OCI-LY1 (cell line): ENCODE results near the gene CTSC.
"Not testable (repeated sequence)": the region's sequence is repeated elsewhere in the genome, so short reads cannot be mapped to it uniquely, and the experiment has no call there.

Experiments
- H2AFZ ChIP-seq: fragments of 200-600 bp; sonication (generic), shearing (Covaris generic); 2 replicates; pipeline ENCODE4 v1.6.0; 2014; ENCODE audit warnings: antibody characterized with exemption, mild to moderate bottlenecking, low read length
- H3F3A ChIP-seq: fragments of 200-600 bp; sonication (generic), shearing (Covaris generic); 2 replicates; pipeline ENCODE4 v1.6.0; 2014; ENCODE audit warnings: mild to moderate bottlenecking, antibody characterized with exemption, low read length, moderate library complexity; ENCODE audit not compliant: insufficient read depth
- H3K27ac ChIP-seq: fragments of 200-600 bp; sonication (generic); 2 replicates; pipeline ENCODE4 v1.5.1; 2014; ENCODE audit warnings: low read length, mixed run types, mild to moderate bottlenecking, low read depth; ENCODE audit not compliant: poor library complexity, severe bottlenecking
- H3K27me3 ChIP-seq: fragments of 200-600 bp; sonication (generic); 2 replicates; pipeline ENCODE4 v1.6.0; 2014; ENCODE audit warnings: antibody characterized with exemption, mild to moderate bottlenecking, low read length, moderate library complexity; ENCODE audit not compliant: insufficient read depth
- H3K36me3 ChIP-seq: fragments of 200-600 bp; sonication (generic); 2 replicates; pipeline ENCODE4 v1.6.1; 2014; ENCODE audit warnings: mild to moderate bottlenecking, antibody characterized with exemption, low read length, moderate library complexity, mixed read lengths; ENCODE audit not compliant: insufficient read depth
- H3K4me1 ChIP-seq: fragments of 200-600 bp; sonication (generic); 2 replicates; pipeline ENCODE4 v1.5.1; 2014; ENCODE audit warnings: mild to moderate bottlenecking, low read length, moderate library complexity; ENCODE audit not compliant: insufficient read depth, severe bottlenecking
- H3K4me2 ChIP-seq: fragments of 200-600 bp; sonication (generic), shearing (Covaris generic); 2 replicates; pipeline ENCODE4 v1.6.1; 2014; ENCODE audit warnings: low read length
- H3K4me3 ChIP-seq: fragments of 200-600 bp; sonication (generic); 2 replicates; pipeline ENCODE4 v1.5.1; 2014; ENCODE audit warnings: low read length, low read depth, mild to moderate bottlenecking, mixed read lengths; ENCODE audit not compliant: poor library complexity, severe bottlenecking
- H3K79me2 ChIP-seq: fragments of 200-600 bp; shearing (Covaris generic); 2 replicates; pipeline ENCODE4 v1.6.1; 2016; ENCODE audit warnings: mixed run types, low read length, mixed read lengths; ENCODE audit not compliant: insufficient read depth
- H3K9ac ChIP-seq: fragments of 200-600 bp; sonication (generic), shearing (Covaris generic); 2 replicates; pipeline ENCODE4 v1.6.1; 2014; ENCODE audit warnings: mild to moderate bottlenecking, low read length, mixed read lengths
- H3K9me2 ChIP-seq: fragments of 200-600 bp; sonication (generic), shearing (Covaris generic); 2 replicates; pipeline ENCODE4 v1.6.1; 2014; ENCODE audit warnings: low read depth, mild to moderate bottlenecking, low read length, mixed read lengths
- H3K9me3 ChIP-seq: fragments of 200-600 bp; shearing (Covaris generic); 2 replicates; pipeline ENCODE4 v1.6.1; 2014; ENCODE audit warnings: low read length, mixed read lengths
- H4K20me1 ChIP-seq: fragments of 200-600 bp; sonication (generic), shearing (Covaris generic); 2 replicates; pipeline ENCODE4 v1.6.0; 2016; ENCODE audit warnings: mild to moderate bottlenecking, low read length; ENCODE audit not compliant: insufficient read depth
- CTCF ChIP-seq: fragments of 200-600 bp; sonication (generic), shearing (Covaris generic); IDR thresholded peaks from 2 replicates; pipeline ENCODE4 v1.5.1; 2017; ENCODE audit warnings: mild to moderate bottlenecking, antibody characterized with exemption, low read length, moderate library complexity, mixed read lengths
- EZH2 ChIP-seq: fragments of 200-600 bp; sonication (generic), shearing (Covaris generic); IDR thresholded peaks from 2 replicates; pipeline ENCODE4 v1.8.0; 2017; ENCODE audit warnings: borderline replicate concordance, mixed run types, mild to moderate bottlenecking, antibody characterized with exemption, low read length, moderate library complexity, mixed read lengths

Gene CTSC

GRCh38 chr11:88249706-88250105 is 87.8 kb downstream of the CTSC start:
- Histone ChIP-seq H3K9me2 (no peaks in the 10 kb centered on the region), H3K9me3 (no peaks in the 10 kb centered on the region), H3K27ac (no peak overlapping the region), H3K79me2 (no peaks in the 10 kb centered on the region), H3K4me2 (no peak overlapping the region), H2AFZ (no peak overlapping the region), H3K4me1 (no peaks in the 10 kb centered on the region), H3K27me3 (no peaks in the 10 kb centered on the region), H3K9ac (no peak overlapping the region), H3K4me3 (no peak overlapping the region), H3F3A (no peaks in the 10 kb centered on the region), H4K20me1 (no peaks in the 10 kb centered on the region), H3K36me3 (no peaks in the 10 kb centered on the region)
- TF ChIP-seq CTCF: no peak
- TF ChIP-seq EZH2: no peak

- Histone ChIP-seq H3K9ac (no peak overlapping the region), H4K20me1 (no peaks in the 10 kb centered on the region), H2AFZ (no peak overlapping the region), H3K27me3 (no peaks in the 10 kb centered on the region), H3K79me2 (no peaks in the 10 kb centered on the region), H3F3A (no peaks in the 10 kb centered on the region), H3K27ac (no peak overlapping the region), H3K9me2 (no peaks in the 10 kb centered on the region), H3K4me3 (no peak overlapping the region), H3K9me3 (no peaks in the 10 kb centered on the region), H3K4me2 (no peak overlapping the region), H3K36me3 (no peaks in the 10 kb centered on the region), H3K4me1 (no peaks in the 10 kb centered on the region)
- TF ChIP-seq CTCF (no peak), EZH2 (no peak)
These were observed 90.8 kb downstream of the CTSC start for GRCh38 chr11:88246696-88247095.

- not testable (repeated sequence) for H3K9me2 ChIP-seq, H3K27me3 ChIP-seq, H3K79me2 ChIP-seq, H3F3A ChIP-seq, H4K20me1 ChIP-seq, H3K4me3 ChIP-seq, H2AFZ ChIP-seq, H3K9me3 ChIP-seq, H3K4me1 ChIP-seq, H3K36me3 ChIP-seq, H3K9ac ChIP-seq, H3K4me2 ChIP-seq, H3K27ac ChIP-seq
These were observed 92.0 kb downstream of the CTSC start for GRCh38 chr11:88245576-88245975.
